ENCODE data around the gene SLC39A11. TPM values are rescaled to one million over a fixed set of nuclear protein-coding genes. Genes with fewer than 3 reads are reported as not detected.

Gene SLC39A11
- polyA plus RNA-seq, 1 donor from 2014 or later = 8.0 TPM

DNA sequence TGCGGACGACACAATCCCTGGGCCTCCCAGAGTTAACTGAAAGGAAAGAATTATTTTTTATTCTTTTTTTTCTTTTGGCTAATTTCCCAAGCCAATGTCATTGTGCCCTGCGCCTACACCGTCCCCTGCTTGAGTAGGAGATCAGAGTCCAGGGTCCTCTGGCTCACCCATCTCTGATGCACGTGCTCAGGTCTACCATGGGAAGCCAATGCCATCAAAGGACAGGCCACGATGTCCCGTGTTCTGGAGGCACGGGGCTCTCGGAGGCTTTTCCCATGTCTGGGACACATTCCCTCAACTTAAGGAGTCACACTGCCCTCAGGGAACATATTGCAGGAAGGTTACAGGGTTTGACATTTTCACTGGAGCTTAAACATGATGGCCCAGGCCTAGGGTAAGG is 123.7 kb downstream of the SLC39A11 start:
- Histone ChIP-seq H3K79me2 (replicated peaks; ENCODE audit: insufficient read depth, low read length) (no peaks in the 10 kb centered on the region), H4K20me1 (ENCODE audit: insufficient read depth) (no peaks in the 10 kb centered on the region)
- TF ChIP-seq EP300 (conservative IDR thresholded peaks at IDR 0.05; ENCODE audit: poor library complexity, severe bottlenecking) = no peak
- TF ChIP-seq MXI1 (conservative IDR thresholded peaks at IDR 0.05; ENCODE audit: poor library complexity, severe bottlenecking) = no peak
- no peak for TF ChIP-seq SMC3 (conservative IDR thresholded peaks at IDR 0.05; ENCODE audit: poor library complexity)
- TF ChIP-seq, protein P1, sequence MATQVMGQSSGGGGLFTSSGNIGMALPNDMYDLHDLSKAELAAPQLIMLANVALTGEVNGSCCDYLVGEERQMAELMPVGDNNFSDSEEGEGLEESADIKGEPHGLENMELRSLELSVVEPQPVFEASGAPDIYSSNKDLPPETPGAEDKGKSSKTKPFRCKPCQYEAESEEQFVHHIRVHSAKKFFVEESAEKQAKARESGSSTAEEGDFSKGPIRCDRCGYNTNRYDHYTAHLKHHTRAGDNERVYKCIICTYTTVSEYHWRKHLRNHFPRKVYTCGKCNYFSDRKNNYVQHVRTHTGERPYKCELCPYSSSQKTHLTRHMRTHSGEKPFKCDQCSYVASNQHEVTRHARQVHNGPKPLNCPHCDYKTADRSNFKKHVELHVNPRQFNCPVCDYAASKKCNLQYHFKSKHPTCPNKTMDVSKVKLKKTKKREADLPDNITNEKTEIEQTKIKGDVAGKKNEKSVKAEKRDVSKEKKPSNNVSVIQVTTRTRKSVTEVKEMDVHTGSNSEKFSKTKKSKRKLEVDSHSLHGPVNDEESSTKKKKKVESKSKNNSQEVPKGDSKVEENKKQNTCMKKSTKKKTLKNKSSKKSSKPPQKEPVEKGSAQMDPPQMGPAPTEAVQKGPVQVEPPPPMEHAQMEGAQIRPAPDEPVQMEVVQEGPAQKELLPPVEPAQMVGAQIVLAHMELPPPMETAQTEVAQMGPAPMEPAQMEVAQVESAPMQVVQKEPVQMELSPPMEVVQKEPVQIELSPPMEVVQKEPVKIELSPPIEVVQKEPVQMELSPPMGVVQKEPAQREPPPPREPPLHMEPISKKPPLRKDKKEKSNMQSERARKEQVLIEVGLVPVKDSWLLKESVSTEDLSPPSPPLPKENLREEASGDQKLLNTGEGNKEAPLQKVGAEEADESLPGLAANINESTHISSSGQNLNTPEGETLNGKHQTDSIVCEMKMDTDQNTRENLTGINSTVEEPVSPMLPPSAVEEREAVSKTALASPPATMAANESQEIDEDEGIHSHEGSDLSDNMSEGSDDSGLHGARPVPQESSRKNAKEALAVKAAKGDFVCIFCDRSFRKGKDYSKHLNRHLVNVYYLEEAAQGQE (IDR thresholded peaks at IDR 0.05; ENCODE audit: borderline replicate concordance) = no peak
- TF ChIP-seq, protein P2, sequence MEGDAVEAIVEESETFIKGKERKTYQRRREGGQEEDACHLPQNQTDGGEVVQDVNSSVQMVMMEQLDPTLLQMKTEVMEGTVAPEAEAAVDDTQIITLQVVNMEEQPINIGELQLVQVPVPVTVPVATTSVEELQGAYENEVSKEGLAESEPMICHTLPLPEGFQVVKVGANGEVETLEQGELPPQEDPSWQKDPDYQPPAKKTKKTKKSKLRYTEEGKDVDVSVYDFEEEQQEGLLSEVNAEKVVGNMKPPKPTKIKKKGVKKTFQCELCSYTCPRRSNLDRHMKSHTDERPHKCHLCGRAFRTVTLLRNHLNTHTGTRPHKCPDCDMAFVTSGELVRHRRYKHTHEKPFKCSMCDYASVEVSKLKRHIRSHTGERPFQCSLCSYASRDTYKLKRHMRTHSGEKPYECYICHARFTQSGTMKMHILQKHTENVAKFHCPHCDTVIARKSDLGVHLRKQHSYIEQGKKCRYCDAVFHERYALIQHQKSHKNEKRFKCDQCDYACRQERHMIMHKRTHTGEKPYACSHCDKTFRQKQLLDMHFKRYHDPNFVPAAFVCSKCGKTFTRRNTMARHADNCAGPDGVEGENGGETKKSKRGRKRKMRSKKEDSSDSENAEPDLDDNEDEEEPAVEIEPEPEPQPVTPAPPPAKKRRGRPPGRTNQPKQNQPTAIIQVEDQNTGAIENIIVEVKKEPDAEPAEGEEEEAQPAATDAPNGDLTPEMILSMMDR (IDR thresholded peaks at IDR 0.05; ENCODE audit: poor library complexity, severe bottlenecking) = no peak
- TF ChIP-seq TAF1 (IDR thresholded peaks at IDR 0.05; ENCODE audit: low read depth) = no peak
- no peak for TF ChIP-seq POLR2AphosphoS5 (IDR thresholded peaks at IDR 0.05)
- TF ChIP-seq RAD21 (conservative IDR thresholded peaks at IDR 0.05) = no peak
- TF ChIP-seq EZH2 (IDR thresholded peaks at IDR 0.05; ENCODE audit: borderline replicate concordance, insufficient read depth, low read length, poor library complexity, severe bottlenecking) = no peak

DNA sequence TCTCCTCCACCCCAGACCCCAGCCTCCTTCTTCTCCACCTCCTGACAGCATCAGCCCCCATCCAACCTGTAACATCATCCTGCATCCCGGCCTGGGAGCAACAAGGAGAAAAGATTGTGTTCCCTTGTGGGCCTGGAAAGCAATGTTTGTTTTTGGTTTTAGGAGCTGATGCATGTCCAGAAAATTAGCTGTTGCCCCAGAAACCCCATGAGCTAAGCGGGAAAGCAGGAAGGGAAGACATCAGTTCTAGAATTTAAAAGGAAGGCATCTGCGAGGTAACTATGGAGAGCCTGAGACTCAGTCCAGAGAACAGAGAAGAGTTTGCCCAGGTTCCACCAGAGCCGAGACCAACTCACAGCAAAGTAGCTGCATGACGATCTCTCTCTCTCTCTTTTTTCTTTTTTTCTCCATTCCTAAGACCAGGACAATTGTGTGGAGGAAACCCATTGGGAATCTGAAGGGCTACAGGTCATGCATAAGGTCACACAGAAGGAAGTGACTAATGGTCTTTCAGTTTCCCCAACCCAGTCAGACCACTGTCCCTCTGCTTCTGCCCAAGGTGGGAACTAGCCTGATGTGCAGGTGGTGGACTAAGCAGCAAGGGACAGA is 124.4 kb downstream of the SLC39A11 start:
- H3K4me2 ChIP-seq (ENCODE audit: low read length) = no peak overlapping the region
- H3K36me3 ChIP-seq (ENCODE audit: insufficient read depth, low read length) = no peaks in the 10 kb centered on the region
- H2AFZ ChIP-seq (ENCODE audit: low read depth, low read length) = no peak overlapping the region
- H3F3A ChIP-seq (ENCODE audit: insufficient read depth, low read length, poor library complexity, severe bottlenecking) = no peaks in the 10 kb centered on the region
- H3K9me2 ChIP-seq (ENCODE audit: insufficient read depth, low read length) = no peaks in the 10 kb centered on the region
- H3K27ac ChIP-seq (ENCODE audit: low read length) = no peak overlapping the region
- no peaks in the 10 kb centered on the region for H4K20me1 ChIP-seq (ENCODE audit: insufficient read depth)
- no peaks in the 10 kb centered on the region for H3K27me3 ChIP-seq (ENCODE audit: insufficient read depth, low read depth, low read length)
- TF ChIP-seq, protein P2 (IDR thresholded peaks at IDR 0.05; ENCODE audit: poor library complexity, severe bottlenecking) = no peak
- TF ChIP-seq MXI1 (conservative IDR thresholded peaks at IDR 0.05; ENCODE audit: poor library complexity, severe bottlenecking) (no peak), EZH2 (IDR thresholded peaks at IDR 0.05; ENCODE audit: borderline replicate concordance, insufficient read depth, low read length, poor library complexity, severe bottlenecking) (no peak), SMC3 (conservative IDR thresholded peaks at IDR 0.05; ENCODE audit: poor library complexity) (no peak), TAF1 (IDR thresholded peaks at IDR 0.05; ENCODE audit: low read depth) (no peak), EP300 (conservative IDR thresholded peaks at IDR 0.05; ENCODE audit: poor library complexity, severe bottlenecking) (no peak), RAD21 (conservative IDR thresholded peaks at IDR 0.05) (no peak), POLR2AphosphoS5 (IDR thresholded peaks at IDR 0.05) (no peak)
- TF ChIP-seq, protein P1 (IDR thresholded peaks at IDR 0.05; ENCODE audit: borderline replicate concordance) = no peak
- no peak overlapping the region for H3K4me3 ChIP-seq (ENCODE audit: low read length)
- H3K79me2 ChIP-seq (replicated peaks; ENCODE audit: insufficient read depth, low read length) = no peaks in the 10 kb centered on the region
- H3K9ac ChIP-seq (ENCODE audit: low read length) = no peak overlapping the region
- no peaks in the 10 kb centered on the region for H3K9me3 ChIP-seq (ENCODE audit: low read length)

More for the DNA sequence above, 123.7 kb downstream of the SLC39A11 start:
- Histone ChIP-seq H3K9me2 (ENCODE audit: insufficient read depth, low read length) (no peaks in the 10 kb centered on the region), H3K4me2 (ENCODE audit: low read length) (no peak overlapping the region), H3K9ac (ENCODE audit: low read length) (no peak overlapping the region), H3K27me3 (ENCODE audit: insufficient read depth, low read depth, low read length) (no peaks in the 10 kb centered on the region), H3K27ac (ENCODE audit: low read length) (no peak overlapping the region), H3K4me3 (ENCODE audit: low read length) (no peak overlapping the region), H3K36me3 (ENCODE audit: insufficient read depth, low read length) (no peaks in the 10 kb centered on the region), H2AFZ (ENCODE audit: low read depth, low read length) (no peak overlapping the region), H3K9me3 (ENCODE audit: low read length) (no peaks in the 10 kb centered on the region), H3F3A (ENCODE audit: insufficient read depth, low read length, poor library complexity, severe bottlenecking) (no peaks in the 10 kb centered on the region)
